Prostate gland (tissue), 2 donors: Measurements from ENCODE around the gene ENOPH1. TPM values are rescaled to one million over a fixed set of nuclear protein-coding genes. Genes with fewer than 3 reads are reported as not detected.

Experiments used
- small RNA-seq, 2 donors: library from RNA; depleted of rRNA; stranded (forward); fragments of <200 nt; gene quantifications; one replicate each; pipeline ENCODE3, GENCODE V24; 2016
- total RNA-seq, 2 donors: library from RNA; depleted of rRNA; stranded (reverse); fragments of >200 nt; gene quantifications; one replicate each; pipeline ENCODE4 v1.1.0, GENCODE V29; 2016

Gene ENOPH1
- total RNA-seq, 2 donors from 2014 or later: 28.7 to 38.1 TPM

Small RNA genes lying within 50 kb of the gene (small RNA-seq; reads per million reads assigned to genes)
- 0 to 0.09 reads per million in 2 donors for gene RF00150

Other genes starting within 250 kb of the ENOPH1 start
- 10 to 100 TPM; 48.7 to 87.3 TPM for gene HNRNPD, start 56.6 kb upstream of the ENOPH1 start, total RNA-seq
- 100 to 1,000 TPM; 158 to 177 TPM for gene HNRNPDL, start 128 bp upstream of the ENOPH1 start, total RNA-seq
- 10 to 100 TPM; 24.9 to 30.0 TPM for gene TMEM150C, start 131.4 kb downstream of the ENOPH1 start, total RNA-seq